Sigmoid colon (tissue), 7 donors: ENCODE results near the gene NDST3. TPM values are rescaled to one million over a fixed set of nuclear protein-coding genes. Genes with fewer than 3 reads are reported as not detected.

Source experiments
- DNase-seq: peaks from one replicate; pipeline ENCODE4 v3.0.0-alpha.2; 2019
- H3K27ac ChIP-seq, 4 donors: fragments of 200-600 bp; sonication (generic); one replicate each; pipeline ENCODE4 v1.5.1; 2016 to 2019; ENCODE audit warnings: mild to moderate bottlenecking in 1 of 4
- H3K27me3 ChIP-seq, 3 donors: fragments of 200-600 bp; sonication (generic); one replicate each; pipeline ENCODE4 v1.5.1; 2019; ENCODE audit warnings: mild to moderate bottlenecking in 1 of 3
- H3K36me3 ChIP-seq, 4 donors: fragments of 200-600 bp; sonication (generic); one replicate each; pipeline ENCODE4 v1.5.1; 2016 to 2019
- H3K4me1 ChIP-seq, 4 donors: fragments of 200-600 bp; sonication (generic); one replicate each; pipeline ENCODE4 v1.5.1; 2017 to 2019
- H3K4me3 ChIP-seq, 4 donors: fragments of 200-600 bp; sonication (generic); one replicate each; pipeline ENCODE4 v1.5.1; 2017 to 2019; ENCODE audit warnings: mild to moderate bottlenecking in 2 of 4, moderate library complexity in 1 of 4
- H3K9me3 ChIP-seq, 4 donors: fragments of 200-600 bp in 3 of 4; sonication (generic) in 3 of 4; one replicate each; pipeline versions ENCODE4 v1.5.1 to v1.6.1; 2013 to 2019
- EP300 ChIP-seq, 4 donors: sonication (generic); formaldehyde crosslinking; IDR thresholded peaks; one replicate each; pipeline ENCODE4 v1.6.1; 2017; ENCODE audit warnings: antibody characterized with exemption in 4 of 4
- POLR2A ChIP-seq, 2 donors: fragments of 450-650 bp; IDR thresholded peaks; one replicate each; pipeline ENCODE4 v1.6.1; 2016; ENCODE audit warnings: antibody characterized with exemption in 2 of 2, mild to moderate bottlenecking in 2 of 2, moderate library complexity in 2 of 2
- POLR2AphosphoS5 ChIP-seq, 4 donors: sonication (generic); formaldehyde crosslinking; IDR thresholded peaks; one replicate each; pipeline ENCODE4 v1.6.1; 2017; ENCODE audit warnings: antibody characterized with exemption in 4 of 4
- WGBS, 2 donors: extraction: QIAGEN DNeasy Blood & Tissue Kit; methylation state at CpG; one replicate each; pipeline ENCODE4 v1.1.7; 2013; 5-methylcytosine and 5-hydroxymethylcytosine counted together
- intact Hi-C: fragments of 100-400 bp; cut with DNase I; formaldehyde crosslinking; loops from one replicate; pipeline ENCODE4 v1.15.1; 2023
- polyA plus RNA-seq, 3 donors: library from polyadenylated mRNA; stranded (reverse); fragments of 200-250 nt; gene quantifications; one replicate each; pipeline ENCODE4 v1.2.3, GENCODE V29; 2013
- small RNA-seq, 3 donors: library from RNA; depleted of rRNA; stranded (forward); fragments of <200 nt; gene quantifications; one replicate each; pipeline ENCODE3, GENCODE V24; 2016
- total RNA-seq, 4 donors: library from RNA; depleted of rRNA; stranded (reverse); fragments of >200 nt; gene quantifications; one replicate each; pipeline ENCODE4 v1.1.0, GENCODE V29; 2016
- TF ChIP-seq, protein P1 (sequence below), 4 experiments: fragments of 450-650 bp in 3 of 4; fragments of 200-600 bp in 1 of 4; IDR thresholded peaks; one replicate each; pipeline ENCODE4 v1.5.1; 2016 to 2019; ENCODE audit warnings: antibody characterized with exemption in 4 of 4, mild to moderate bottlenecking in 3 of 4, moderate library complexity in 2 of 4
- donor health status: healthy with polysubstance abuse.
- donor health status: Bipolar disorder and iron deficiency.
- donor health status: healthy.

The NDST3 gene
- total and polyA plus RNA-seq, 7 donors, result under 0.01 to 0.04 (median under 0.01) TPM; not detected in 4

DNA sequence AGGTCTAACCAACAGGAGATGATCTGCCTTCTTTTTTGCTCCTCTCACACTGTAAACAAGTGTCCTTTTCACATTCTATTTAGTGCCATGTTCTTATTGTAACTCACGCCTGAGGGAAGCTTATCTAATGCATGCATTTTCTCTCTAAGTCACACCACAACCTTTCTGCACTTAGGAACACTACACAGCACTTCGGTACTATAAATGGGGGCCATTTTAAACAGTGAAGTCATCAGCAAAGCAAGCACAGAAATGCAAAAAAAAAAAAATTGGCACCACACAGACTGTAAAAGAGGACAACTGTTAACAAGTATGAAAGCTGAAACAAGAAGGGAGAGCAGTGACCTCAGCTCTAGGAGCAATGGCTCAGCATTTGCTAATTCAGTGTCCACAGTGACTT, 273.4 kb downstream of the NDST3 start:
- intact Hi-C loops, result no loop called here
- Histone ChIP-seq H3K27me3 (no peaks in the 10 kb centered on the region), H3K4me3 (no peak overlapping the region), H3K9me3 (no peaks in the 10 kb centered on the region), H3K27ac (no peak overlapping the region), H3K36me3 (no peaks in the 10 kb centered on the region), H3K4me1 (no peaks in the 10 kb centered on the region)
- WGBS, 2 donors, result 18 to 57% methylated on average over 2 of the region's 2 CpGs
- TF ChIP-seq, protein P1, sequence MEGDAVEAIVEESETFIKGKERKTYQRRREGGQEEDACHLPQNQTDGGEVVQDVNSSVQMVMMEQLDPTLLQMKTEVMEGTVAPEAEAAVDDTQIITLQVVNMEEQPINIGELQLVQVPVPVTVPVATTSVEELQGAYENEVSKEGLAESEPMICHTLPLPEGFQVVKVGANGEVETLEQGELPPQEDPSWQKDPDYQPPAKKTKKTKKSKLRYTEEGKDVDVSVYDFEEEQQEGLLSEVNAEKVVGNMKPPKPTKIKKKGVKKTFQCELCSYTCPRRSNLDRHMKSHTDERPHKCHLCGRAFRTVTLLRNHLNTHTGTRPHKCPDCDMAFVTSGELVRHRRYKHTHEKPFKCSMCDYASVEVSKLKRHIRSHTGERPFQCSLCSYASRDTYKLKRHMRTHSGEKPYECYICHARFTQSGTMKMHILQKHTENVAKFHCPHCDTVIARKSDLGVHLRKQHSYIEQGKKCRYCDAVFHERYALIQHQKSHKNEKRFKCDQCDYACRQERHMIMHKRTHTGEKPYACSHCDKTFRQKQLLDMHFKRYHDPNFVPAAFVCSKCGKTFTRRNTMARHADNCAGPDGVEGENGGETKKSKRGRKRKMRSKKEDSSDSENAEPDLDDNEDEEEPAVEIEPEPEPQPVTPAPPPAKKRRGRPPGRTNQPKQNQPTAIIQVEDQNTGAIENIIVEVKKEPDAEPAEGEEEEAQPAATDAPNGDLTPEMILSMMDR (IDR thresholded peaks at IDR 0.05), result no peak
- TF ChIP-seq EP300 (IDR thresholded peaks at IDR 0.05) (no peak), POLR2A (IDR thresholded peaks at IDR 0.05) (no peak), POLR2AphosphoS5 (IDR thresholded peaks at IDR 0.05) (no peak)
- DNase-seq, result no peak

Small RNAs within 50 kb of the gene (small RNA-seq; reads per million reads assigned to genes)
- gene SNORA24, result 0 reads per million in 3 donors
